Ovary (tissue), 9 donors: ENCODE data around the gene FLACC1. TPM values are rescaled to one million over a fixed set of nuclear protein-coding genes. Genes with fewer than 3 reads are reported as not detected.
"Not testable (repeated sequence)": the region's sequence is repeated elsewhere in the genome, so short reads cannot be mapped to it uniquely, and the experiment has no call there.

Experiments
- DNase-seq, 5 donors: peaks; one replicate each; pipeline ENCODE4 v3.0.0-alpha.2; 2019 to 2020
- H3K27ac ChIP-seq, 2 donors: fragments of 200-600 bp; one replicate each; pipeline versions ENCODE4 v1.5.1 to v1.8.0; 2019 to 2022
- H3K27me3 ChIP-seq: fragments of 200-600 bp; one replicate; pipeline ENCODE4 v1.8.0; 2022
- H3K36me3 ChIP-seq: fragments of 200-600 bp; sonication (generic); one replicate; pipeline ENCODE4 v1.5.1; 2019
- H3K4me1 ChIP-seq: one replicate; pipeline ENCODE4 v1.8.1; 2013; ENCODE audit warnings: mild to moderate bottlenecking, moderate library complexity; ENCODE audit not compliant: insufficient read depth
- H3K4me3 ChIP-seq: fragments of 200-600 bp; sonication (generic); one replicate; pipeline ENCODE4 v1.5.1; 2017
- H3K9me3 ChIP-seq, 2 donors: fragments of 200-600 bp in 1 of 2; sonication (generic) in 1 of 2; one replicate each; pipeline versions ENCODE4 v1.5.1 to v1.8.1; 2013 to 2019; ENCODE audit warnings: mild to moderate bottlenecking in 1 of 2, moderate library complexity in 1 of 2
- CTCF ChIP-seq, 3 donors: fragments of 450-650 bp in 2 of 3; fragments of 200-600 bp in 1 of 3; IDR thresholded peaks; one replicate each; pipeline versions ENCODE4 v1.5.1 to v1.8.0; 2016 to 2022; ENCODE audit warnings: antibody characterized with exemption in 3 of 3, mild to moderate bottlenecking in 1 of 3
- EP300 ChIP-seq: sonication (generic); formaldehyde crosslinking; IDR thresholded peaks from one replicate; pipeline ENCODE4 v1.6.1; 2017; ENCODE audit warnings: antibody characterized with exemption
- POLR2A ChIP-seq: fragments of 450-650 bp; IDR thresholded peaks from one replicate; pipeline ENCODE4 v1.6.1; 2017; ENCODE audit warnings: antibody characterized with exemption, mild to moderate bottlenecking, moderate library complexity
- WGBS, 3 donors: extraction: QIAGEN DNeasy Blood & Tissue Kit in 1 of 3; methylation state at CpG; one replicate each; pipeline versions ENCODE4 v1.1.5 to v1.1.7; 2013 to 2017; 5-methylcytosine and 5-hydroxymethylcytosine counted together
- intact Hi-C, 4 donors: fragments of 100-400 bp; cut with DNase I; formaldehyde crosslinking; loops; one replicate each; pipeline versions ENCODE4 v1.11.0 to v1.15.1; 2022 to 2023
- polyA plus RNA-seq, 2 donors: library from polyadenylated mRNA; stranded (reverse); fragments of 200-250 nt in 1 of 2; fragments of 350-450 nt in 1 of 2; fragmentation: Illumina TruSeq in 1 of 2; extraction: RNeasy Lipid Tissue Mini Kit (QIAGEN cat#74804) in 1 of 2; gene quantifications; one replicate each; pipeline ENCODE4 v1.2.3, GENCODE V29; 2013 to 2014
- total RNA-seq, 7 donors: library from RNA; depleted of rRNA in 2 of 7; stranded (reverse); fragments of >200 nt in 2 of 7; fragmentation: NEBNext Ultra II Directional in 3 of 7; extraction: Animal tissue kit (Norgen Biotek cat#: 25700) in 3 of 7; gene quantifications; one replicate each; pipeline versions ENCODE4 v1.1.0 to v1.2.4, GENCODE V29; 2016 to 2023
- donor health status: DM: no; HTN: no; CAD: no; lungs with moderate emphysema.
- donor health status: DM: no; HTN: no; CAD: no.
- donor health status: Bipolar disorder and iron deficiency.
- donor health status: DM: yes; HTN: yes; CAD: no.
- donor health status: DM: no; HTN: no; CAD: no.
- donor health status: DM: yes; HTN: yes; CAD: no.

Gene FLACC1
- total and polyA plus RNA-seq, 9 donors: 0.30 to 4.4 (median 0.83) TPM; not detected in 1

GRCh38 chr2:201248288-201248844 is 108.8 kb downstream of the FLACC1 start:
- no peak for DNase-seq
- intact Hi-C loops: no loop called here
- 91% methylated on average over 6 of the region's 6 CpGs for WGBS, 3 donors
- H3K36me3 ChIP-seq: no peaks in the 10 kb centered on the region
- H3K27ac ChIP-seq: no peak overlapping the region
- TF ChIP-seq EP300 (no peak), CTCF (IDR thresholded peaks at IDR 0.05) (no peak), POLR2A (no peak)
- H3K9me3 ChIP-seq: no peaks in the 10 kb centered on the region
- no peaks in the 10 kb centered on the region for H3K27me3 ChIP-seq
- no peak overlapping the region for H3K4me3 ChIP-seq
- H3K4me1 ChIP-seq: no peaks in the 10 kb centered on the region

GRCh38 chr2:201246280-201246679 is 110.9 kb downstream of the FLACC1 start:
- TF ChIP-seq EP300 (no peak), POLR2A (no peak), CTCF (IDR thresholded peaks at IDR 0.05) (no peak)
- H3K4me3 ChIP-seq: no peak overlapping the region
- intact Hi-C loops: no loop called here

GRCh38 chr2:201244829-201245228 is 112.3 kb downstream of the FLACC1 start:
- Histone ChIP-seq H3K27ac (no peak overlapping the region), H3K4me3 (no peak overlapping the region), H3K36me3 (no peaks in the 10 kb centered on the region), H3K27me3 (no peaks in the 10 kb centered on the region), H3K9me3 (no peaks in the 10 kb centered on the region), H3K4me1 (no peaks in the 10 kb centered on the region)
- WGBS, 3 donors: 86 to 89% (median 87%) methylated on average over 5 of the region's 5 CpGs
- TF ChIP-seq EP300: no peak
- TF ChIP-seq POLR2A: no peak
- TF ChIP-seq CTCF (IDR thresholded peaks at IDR 0.05): no peak
- DNase-seq: no peak
- intact Hi-C loops: no loop called here

More at GRCh38 chr2:201246280-201246679, 110.9 kb downstream of the FLACC1 start:
- H3K27ac ChIP-seq: no peak overlapping the region
- WGBS, 3 donors: 55 to 81% (median 77%) methylated on average over 4 of the region's 4 CpGs
- H3K9me3 ChIP-seq: no peaks in the 10 kb centered on the region
- H3K4me1 ChIP-seq: no peaks in the 10 kb centered on the region
- no peaks in the 10 kb centered on the region for H3K27me3 ChIP-seq
- no peak for DNase-seq
- H3K36me3 ChIP-seq: no peaks in the 10 kb centered on the region

GRCh38 chr2:201242571-201243277 is 114.4 kb downstream of the FLACC1 start:
- no peaks in the 10 kb centered on the region for H3K4me1 ChIP-seq
- intact Hi-C loops: no loop called here
- H3K4me3 ChIP-seq: no peak overlapping the region
- no peak for DNase-seq
- no peak for TF ChIP-seq EP300
- no peaks in the 10 kb centered on the region for H3K9me3 ChIP-seq
- H3K27ac ChIP-seq: no peak overlapping the region
- no peaks in the 10 kb centered on the region for H3K36me3 ChIP-seq
- no peaks in the 10 kb centered on the region for H3K27me3 ChIP-seq

- intact Hi-C loops: loop anchor here in 3 of 4 donors (5.0 to 10.0 kb wide), 3 partner anchors 378 to 1165 kb away; a partner anchor contains a TSS
- WGBS, 3 donors: 88 to 92% (median 91%) methylated on average over 21 of the region's 21 CpGs
- DNase-seq: peak in 1 of 5 donors; percentile 58
- not testable (repeated sequence) for H3K27me3 ChIP-seq, H3K4me3 ChIP-seq, H3K9me3 ChIP-seq, H3K4me1 ChIP-seq, H3K27ac ChIP-seq, H3K36me3 ChIP-seq
Observed at GRCh38 chr2:201239167-201239935, 117.8 kb downstream of the FLACC1 start.

Other genes with a start within 250 kb of the FLACC1 start
- gene CFLAR, start 241.2 kb downstream of the FLACC1 start, total RNA-seq: 100 to 1,000 TPM in 1 of 7 donors, 10 to 100 TPM in 6; 50.0 to 111 (median 67.9) TPM
- 10 to 100 TPM; 26.7 to 88.7 TPM for gene CFLAR, start 241.2 kb downstream of the FLACC1 start, polyA plus RNA-seq
- gene CASP10, start 174.2 kb downstream of the FLACC1 start, total RNA-seq: 10 to 100 TPM in 1 of 7 donors, 1 to 10 TPM in 6; 2.1 to 19.0 (median 3.8) TPM
- gene CASP10, start 174.2 kb downstream of the FLACC1 start, polyA plus RNA-seq: 1 to 10 TPM; 2.4 to 7.8 TPM
- gene CASP8, start 96.8 kb downstream of the FLACC1 start, total RNA-seq: 10 to 100 TPM in 5 of 7 donors, 1 to 10 TPM in 2; 8.4 to 17.0 (median 12.6) TPM
- 10 to 100 TPM in 1 of 2 donors, 1 to 10 TPM in 1; 6.7 to 20.2 TPM for gene CASP8, start 96.8 kb downstream of the FLACC1 start, polyA plus RNA-seq
- 10 to 100 TPM; 14.3 to 33.7 (median 20.2) TPM for gene TRAK2, start 94.1 kb upstream of the FLACC1 start, total RNA-seq
- 10 to 100 TPM in 1 of 2 donors, 1 to 10 TPM in 1; 8.3 to 25.7 TPM for gene TRAK2, start 94.1 kb upstream of the FLACC1 start, polyA plus RNA-seq
- gene STRADB, start 94.4 kb upstream of the FLACC1 start, total RNA-seq: 10 to 100 TPM; 13.7 to 20.4 (median 16.5) TPM
- 10 to 100 TPM; 11.7 to 33.3 TPM for gene STRADB, start 94.4 kb upstream of the FLACC1 start, polyA plus RNA-seq